Activated CD4-positive, alpha-beta T cell treated with anti-CD3 and anti-CD28 coated beads, Interleukin-2, amount 10 ng/mL, durations not matched to agents 24 days and 14 days (primary cell): Measurements from ENCODE around the gene ZBTB16. TPM values are rescaled to one million over a fixed set of nuclear protein-coding genes. Genes with fewer than 3 reads are reported as not detected.

ENCODE experiments used
- DNase-seq: peaks from one replicate; pipeline ENCODE4 v3.0.0; 2022
- H3K27ac Mint-ChIP-seq: one replicate; pipeline ENCODE4 v1.8.0; 2022; ENCODE audit warnings: mild to moderate bottlenecking, mixed read lengths
- H3K27me3 Mint-ChIP-seq: one replicate; pipeline ENCODE4 v1.8.0; 2022; ENCODE audit warnings: mixed read lengths
- H3K36me3 Mint-ChIP-seq: one replicate; pipeline ENCODE4 v1.8.0; 2022; ENCODE audit warnings: low read depth, mild to moderate bottlenecking, mixed read lengths
- H3K4me1 Mint-ChIP-seq: one replicate; pipeline ENCODE4 v1.8.0; 2021; ENCODE audit warnings: mixed read lengths
- H3K4me3 Mint-ChIP-seq: one replicate; pipeline ENCODE4 v1.8.0; 2022; ENCODE audit warnings: mild to moderate bottlenecking, moderate library complexity, mixed read lengths
- H3K9me3 Mint-ChIP-seq: one replicate; pipeline ENCODE4 v1.8.0; 2021; ENCODE audit warnings: mixed read lengths
- intact Hi-C: fragments of 100-400 bp; cut with micrococcal nuclease; formaldehyde crosslinking; loops from one replicate; pipeline ENCODE4 v1.15.1; 2023
- total RNA-seq: library from RNA; stranded (reverse); gene quantifications from 2 replicates; pipeline ENCODE4 v1.2.3, GENCODE V29; 2022

ZBTB16 gene
- total RNA-seq, 1 donor from 2014 or later: 3.8 TPM

DNA sequence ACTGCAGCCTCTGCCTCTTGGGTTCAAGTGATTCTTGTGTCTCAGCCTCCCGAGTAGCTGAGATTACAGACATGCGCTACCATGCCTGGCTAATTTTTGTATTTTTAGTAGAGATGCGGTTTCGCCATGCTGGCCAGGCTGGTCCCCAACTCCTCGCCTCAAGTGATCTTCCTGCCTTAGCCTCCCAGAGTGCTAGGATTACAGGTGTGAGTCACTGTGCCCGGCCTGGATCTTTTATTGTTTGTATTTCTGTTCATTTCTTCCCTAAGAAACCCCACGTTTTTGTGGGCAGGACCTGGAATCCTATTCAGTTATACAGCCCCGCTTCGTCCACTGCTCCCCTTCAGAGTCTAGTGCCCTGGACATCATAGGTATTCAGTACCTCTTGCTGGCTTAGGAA is 28.7 kb downstream of the ZBTB16 start:
- peaks cover 21% of the 10 kb centered on the region for H3K4me1 Mint-ChIP-seq
- intact Hi-C loops: no loop called here
- H3K36me3 Mint-ChIP-seq: peaks cover 3% of the 10 kb centered on the region

DNA sequence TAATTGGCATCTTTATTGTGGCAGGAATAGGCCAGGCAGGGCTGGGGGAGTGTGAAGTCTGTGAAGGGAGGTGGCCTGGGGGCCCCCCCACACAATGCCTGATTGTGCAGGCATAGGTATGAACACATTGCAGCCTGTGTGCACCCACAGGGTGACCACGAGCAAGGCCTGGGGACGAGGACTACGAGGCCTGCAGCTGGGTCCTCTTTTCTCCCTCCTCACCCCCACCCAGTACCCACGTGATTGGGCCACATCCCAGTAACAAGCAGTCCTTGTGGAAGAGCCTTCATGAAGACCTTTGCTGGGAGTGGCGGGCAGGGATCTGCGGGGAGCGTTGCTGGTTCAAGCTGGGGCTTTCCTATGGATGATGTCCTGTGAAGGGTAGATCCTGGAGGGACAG is 29.3 kb downstream of the ZBTB16 start:
- Mint-ChIP-seq H3K9me3 (no peaks in the 10 kb centered on the region), H3K4me3 (no peak overlapping the region), H3K4me1 (peaks cover 19% of the 10 kb centered on the region), H3K36me3 (peaks cover 3% of the 10 kb centered on the region), H3K27ac (no peak overlapping the region), H3K27me3 (peaks cover 10% of the 10 kb centered on the region)
- intact Hi-C loops: no loop called here
- DNase-seq: no peak

More for the DNA sequence above, 28.7 kb downstream of the ZBTB16 start:
- H3K4me3 Mint-ChIP-seq: no peak overlapping the region
- H3K9me3 Mint-ChIP-seq: no peaks in the 10 kb centered on the region
- peaks cover 15% of the 10 kb centered on the region for H3K27me3 Mint-ChIP-seq
- no peak for DNase-seq
- no peak overlapping the region for H3K27ac Mint-ChIP-seq

DNA sequence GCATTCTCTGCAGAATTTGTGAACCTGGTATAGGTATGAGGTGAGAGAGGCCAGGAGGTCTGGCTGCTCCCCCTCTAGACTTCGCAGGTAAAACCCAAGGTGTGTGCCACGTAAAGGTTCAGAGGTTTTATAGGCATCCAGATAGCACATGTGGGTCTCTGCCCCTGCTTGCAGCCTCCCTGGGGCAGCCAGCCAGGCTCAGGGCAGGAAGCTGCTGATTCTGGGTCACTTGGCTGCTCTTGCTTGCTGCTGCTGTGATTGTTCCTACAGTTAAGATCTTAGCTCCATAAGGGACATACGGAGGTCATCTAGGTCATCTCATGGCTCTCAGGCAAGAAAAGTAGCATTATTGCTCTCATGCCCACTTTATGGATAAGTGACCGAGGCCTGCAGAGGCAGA is 30.2 kb downstream of the ZBTB16 start:
- intact Hi-C loops: no loop called here
- Mint-ChIP-seq H3K4me3 (no peak overlapping the region), H3K27me3 (peaks cover 2% of the 10 kb centered on the region), H3K27ac (no peak overlapping the region), H3K4me1 (peaks cover 18% of the 10 kb centered on the region), H3K36me3 (peaks cover 3% of the 10 kb centered on the region), H3K9me3 (no peaks in the 10 kb centered on the region)
- DNase-seq: no peak

DNA sequence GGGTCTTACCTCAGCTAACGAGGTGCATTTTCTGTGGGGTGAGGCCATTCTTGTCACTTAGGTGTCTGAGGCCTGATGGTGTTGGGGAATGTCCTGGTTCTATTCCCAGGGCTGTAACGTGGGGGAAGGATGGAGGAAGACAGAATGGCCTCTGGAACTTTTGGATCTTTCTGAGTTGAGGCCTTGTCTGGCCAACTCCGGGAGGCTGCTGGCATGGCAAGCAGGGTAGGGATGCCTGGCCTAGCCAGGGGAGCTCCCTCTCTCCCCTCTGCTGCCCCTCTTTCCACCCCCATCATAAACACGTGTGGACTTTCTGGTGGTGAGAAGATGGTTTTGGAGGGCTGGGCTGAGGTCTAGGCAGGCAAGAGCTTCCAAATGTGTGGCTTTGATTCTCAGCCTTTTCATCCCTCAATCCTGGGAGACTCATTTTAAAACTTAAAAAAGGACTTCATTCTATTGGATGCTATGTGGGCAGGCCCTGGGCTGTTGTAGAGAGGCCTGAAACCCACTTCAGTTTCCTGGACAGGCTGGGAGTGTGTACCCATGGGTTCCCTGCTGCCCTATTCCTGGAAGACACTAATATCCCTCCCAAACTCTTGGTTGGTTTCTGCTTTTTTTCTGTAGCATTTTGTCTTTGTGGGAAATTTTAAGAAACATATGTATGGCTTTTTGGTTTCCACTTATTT is 30.9 kb downstream of the ZBTB16 start:
- Mint-ChIP-seq H3K4me1 (peaks cover 17% of the 10 kb centered on the region), H3K27me3 (peaks cover 1% of the 10 kb centered on the region), H3K36me3 (peaks cover 3% of the 10 kb centered on the region), H3K9me3 (no peaks in the 10 kb centered on the region), H3K4me3 (no peak overlapping the region), H3K27ac (no peak overlapping the region)
- intact Hi-C loops: no loop called here
- no peak for DNase-seq

DNA sequence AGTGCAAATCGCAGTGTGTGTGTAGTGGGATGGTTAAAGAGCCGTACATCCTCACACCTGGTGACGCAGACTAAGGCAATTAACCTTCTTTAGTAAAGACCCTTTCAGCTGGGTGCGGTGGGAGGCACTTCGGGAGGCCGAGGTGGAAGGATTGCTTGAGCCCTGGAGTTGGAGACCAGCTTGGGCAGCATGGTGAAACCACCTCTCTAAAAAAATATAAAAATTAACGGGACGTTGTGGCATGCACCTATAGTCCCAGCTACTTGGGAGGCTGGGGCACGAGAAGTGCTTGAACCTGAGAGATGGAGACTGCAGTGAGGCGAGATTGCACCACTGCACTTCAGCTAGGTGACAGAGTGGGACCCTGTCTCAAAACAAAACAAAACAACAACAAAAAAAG is 31.5 kb downstream of the ZBTB16 start:
- H3K27ac Mint-ChIP-seq: no peak overlapping the region
- peaks cover 14% of the 10 kb centered on the region for H3K4me1 Mint-ChIP-seq
- H3K27me3 Mint-ChIP-seq: peaks cover 2% of the 10 kb centered on the region
- intact Hi-C loops: no loop called here
- peaks cover 3% of the 10 kb centered on the region for H3K36me3 Mint-ChIP-seq
- DNase-seq: no peak
- no peaks in the 10 kb centered on the region for H3K9me3 Mint-ChIP-seq
- no peak overlapping the region for H3K4me3 Mint-ChIP-seq

DNA sequence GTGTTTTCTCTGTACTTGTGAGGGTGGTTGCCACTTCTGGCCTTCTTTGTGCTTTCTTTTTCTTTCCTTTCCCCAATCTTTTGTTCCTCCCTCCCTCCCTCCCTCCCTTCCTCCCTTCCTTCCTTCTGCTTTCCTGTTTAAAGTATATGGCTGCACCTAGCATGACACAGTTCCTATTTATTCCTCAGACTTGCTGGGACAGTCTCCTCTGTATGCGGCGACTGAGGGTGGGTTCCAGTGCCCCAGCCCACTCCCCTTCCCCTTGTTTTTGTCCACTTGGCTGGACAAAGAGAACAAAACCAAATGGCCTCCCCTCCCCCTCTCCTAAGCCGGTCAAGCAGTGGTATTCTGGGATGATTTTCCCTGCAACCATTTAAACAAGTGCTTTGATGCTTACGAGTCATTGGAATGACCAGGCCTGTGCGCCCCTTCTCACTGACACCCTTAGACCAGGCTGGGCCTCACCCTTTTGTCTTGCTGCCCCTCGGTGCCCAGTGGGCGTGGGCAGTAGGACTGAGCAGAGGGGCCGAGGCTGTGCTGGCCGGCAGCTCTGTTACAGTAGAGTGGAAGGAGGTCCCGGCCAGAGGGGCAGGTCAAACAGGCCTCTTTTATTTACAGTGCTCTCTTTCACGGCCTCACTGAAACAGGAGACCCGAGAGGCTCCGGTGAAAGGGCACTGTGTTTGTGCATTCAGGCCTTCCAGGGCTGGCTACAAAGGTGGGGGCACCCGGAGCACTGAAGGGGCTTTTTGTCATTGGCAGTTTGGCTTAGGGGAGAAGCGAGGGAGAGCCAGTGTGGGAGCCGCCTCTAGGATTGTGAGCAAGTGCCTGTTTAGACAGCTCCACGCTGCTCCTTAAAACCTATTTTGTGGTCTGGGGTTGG is 32.2 kb downstream of the ZBTB16 start:
- no peak overlapping the region for H3K27ac Mint-ChIP-seq
- no peak overlapping the region for H3K4me3 Mint-ChIP-seq
- H3K4me1 Mint-ChIP-seq: peaks cover 10% of the 10 kb centered on the region
- no peak for DNase-seq
- H3K36me3 Mint-ChIP-seq: peaks cover 3% of the 10 kb centered on the region
- peaks cover 7% of the 10 kb centered on the region for H3K27me3 Mint-ChIP-seq
- intact Hi-C loops: no loop called here
- H3K9me3 Mint-ChIP-seq: no peaks in the 10 kb centered on the region

DNA sequence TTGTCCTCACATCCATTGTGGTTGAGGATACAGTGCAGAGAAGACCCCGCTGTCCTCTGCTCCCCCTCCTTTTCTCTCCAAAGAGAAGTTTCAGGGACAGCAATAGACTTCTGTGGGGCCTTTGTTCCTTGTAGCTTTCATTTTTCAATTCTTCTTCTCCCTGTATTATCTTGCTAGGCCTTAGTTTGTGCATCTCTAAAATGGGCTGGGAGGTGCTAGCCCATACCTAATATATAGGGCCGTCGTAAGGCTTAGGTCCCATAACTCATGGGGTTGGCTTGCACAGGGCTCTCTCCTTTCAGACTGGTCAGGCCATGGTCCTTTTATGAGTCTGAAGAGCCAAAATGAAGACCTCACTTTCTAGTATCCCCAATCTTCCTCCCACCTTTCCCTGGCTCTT is 33.0 kb downstream of the ZBTB16 start:
- no peak for DNase-seq
- no peaks in the 10 kb centered on the region for H3K9me3 Mint-ChIP-seq
- no peaks in the 10 kb centered on the region for H3K36me3 Mint-ChIP-seq
- intact Hi-C loops: no loop called here
- H3K27ac Mint-ChIP-seq: no peak overlapping the region
- H3K27me3 Mint-ChIP-seq: peaks cover 10% of the 10 kb centered on the region
- H3K4me3 Mint-ChIP-seq: no peak overlapping the region
- H3K4me1 Mint-ChIP-seq: peaks cover 4% of the 10 kb centered on the region

DNA sequence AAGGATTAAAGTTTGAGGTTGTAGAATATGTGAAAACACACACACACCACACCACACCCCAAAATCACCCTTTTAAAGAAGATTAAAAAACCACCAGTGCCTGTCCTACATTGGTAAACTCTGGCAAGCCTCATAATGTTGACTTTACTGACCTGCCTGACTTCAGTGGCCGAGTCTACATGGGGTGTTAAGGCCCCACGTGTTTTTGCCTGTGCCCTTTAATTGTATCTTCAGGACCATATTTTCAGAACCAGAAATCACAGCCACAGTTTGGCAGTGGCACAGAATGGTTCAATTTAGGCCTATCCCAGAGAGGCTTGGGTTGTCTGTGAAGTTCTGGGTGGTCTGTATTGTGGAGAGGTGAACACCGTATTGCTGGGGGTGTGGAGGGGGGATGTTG is 33.4 kb downstream of the ZBTB16 start:
- Mint-ChIP-seq H3K27me3 (peaks cover 14% of the 10 kb centered on the region), H3K9me3 (no peaks in the 10 kb centered on the region), H3K4me1 (peaks cover 2% of the 10 kb centered on the region), H3K36me3 (no peaks in the 10 kb centered on the region), H3K27ac (no peak overlapping the region), H3K4me3 (no peak overlapping the region)
- intact Hi-C loops: no loop called here
- no peak for DNase-seq

DNA sequence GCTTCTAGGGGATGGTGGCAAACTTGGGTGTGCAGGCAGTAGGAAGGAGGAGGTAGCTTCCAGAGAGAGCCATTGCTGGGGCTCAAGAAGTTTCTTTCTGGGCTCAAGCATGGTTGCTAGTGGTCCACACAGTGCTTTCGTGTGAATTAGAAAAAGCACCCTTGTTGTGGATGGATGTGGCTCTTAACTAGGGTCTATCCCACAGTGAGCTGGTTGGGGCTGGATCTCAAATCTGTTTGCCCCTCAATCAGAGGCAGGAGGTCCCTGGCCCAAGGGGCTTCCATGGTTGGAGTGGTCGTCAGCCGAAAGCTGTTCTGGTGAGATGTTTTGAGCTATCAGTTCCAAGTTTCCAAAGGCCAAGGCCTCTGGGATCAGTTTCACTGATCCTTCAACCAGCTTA is 35.0 kb downstream of the ZBTB16 start:
- H3K36me3 Mint-ChIP-seq: no peaks in the 10 kb centered on the region
- no peaks in the 10 kb centered on the region for H3K9me3 Mint-ChIP-seq
- intact Hi-C loops: no loop called here
- H3K4me1 Mint-ChIP-seq: peaks cover 4% of the 10 kb centered on the region
- H3K27me3 Mint-ChIP-seq: peaks cover 17% of the 10 kb centered on the region
- no peak overlapping the region for H3K27ac Mint-ChIP-seq
- DNase-seq: no peak
- no peak overlapping the region for H3K4me3 Mint-ChIP-seq

DNA sequence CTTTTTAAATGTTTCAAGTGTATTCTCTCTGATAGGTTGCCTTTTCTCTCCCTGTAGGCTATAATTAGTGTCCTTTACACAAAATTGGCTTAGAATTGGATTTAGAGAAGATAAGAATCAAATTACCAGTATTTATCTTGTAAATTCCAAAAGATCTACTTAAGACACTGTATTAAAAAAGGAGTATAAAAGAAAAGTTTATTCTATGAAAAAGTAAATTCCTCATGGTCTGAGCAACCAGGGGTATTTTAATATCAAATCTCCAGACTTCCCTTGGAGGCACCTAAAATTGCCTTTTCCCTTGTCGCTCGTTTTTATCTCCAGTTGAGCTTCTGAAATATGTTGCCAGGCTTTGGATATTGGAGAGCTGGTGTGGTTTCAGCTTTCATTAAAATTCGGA is 36.4 kb downstream of the ZBTB16 start:
- Mint-ChIP-seq H3K9me3 (no peaks in the 10 kb centered on the region), H3K4me3 (no peak overlapping the region), H3K27me3 (peaks cover 26% of the 10 kb centered on the region), H3K27ac (no peak overlapping the region), H3K4me1 (peaks cover 5% of the 10 kb centered on the region), H3K36me3 (no peaks in the 10 kb centered on the region)
- no peak for DNase-seq
- intact Hi-C loops: no loop called here

DNA sequence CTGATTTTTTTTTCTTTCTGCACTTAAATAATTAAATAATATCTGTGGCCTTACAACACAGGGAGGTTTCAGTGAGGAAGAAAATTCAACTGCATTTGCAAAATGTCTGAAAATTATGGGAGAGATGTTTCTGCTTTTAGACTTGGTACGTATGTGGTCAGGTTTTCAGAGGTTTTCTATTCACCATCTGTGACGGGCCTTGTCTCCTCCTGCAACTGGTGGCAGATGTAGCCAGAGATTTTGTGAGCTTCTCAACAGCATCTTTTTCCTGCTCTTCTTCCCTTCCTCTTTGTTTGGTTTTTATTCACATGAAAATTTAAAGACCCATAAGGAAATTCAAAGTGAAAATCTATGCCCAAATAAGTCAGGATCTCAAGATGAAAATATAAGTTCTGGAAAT is 38.3 kb downstream of the ZBTB16 start:
- Mint-ChIP-seq H3K27ac (no peak overlapping the region), H3K36me3 (no peaks in the 10 kb centered on the region), H3K9me3 (no peaks in the 10 kb centered on the region), H3K4me3 (no peak overlapping the region), H3K4me1 (peaks cover 12% of the 10 kb centered on the region), H3K27me3 (peaks cover 26% of the 10 kb centered on the region)
- intact Hi-C loops: no loop called here
- DNase-seq: no peak

DNA sequence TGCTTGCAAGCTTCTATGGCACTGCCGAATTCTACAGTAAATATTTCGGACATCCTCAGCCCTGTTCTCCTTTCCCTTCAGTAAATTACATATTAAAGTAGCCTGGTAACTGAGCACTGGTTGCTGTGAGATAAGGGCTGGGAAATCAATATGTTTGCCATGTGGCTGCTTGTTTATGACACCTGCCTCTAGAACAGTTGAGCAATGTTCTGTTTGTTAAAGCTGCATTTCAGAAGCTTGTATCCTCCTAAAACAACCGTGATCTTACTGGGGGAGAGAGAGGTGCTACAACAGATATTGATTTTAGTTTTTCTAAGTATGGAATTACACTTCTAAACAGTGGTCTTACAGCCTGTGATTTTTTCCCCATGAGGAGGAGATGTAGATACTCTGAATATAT is 39.4 kb downstream of the ZBTB16 start:
- no peak overlapping the region for H3K4me3 Mint-ChIP-seq
- DNase-seq: no peak
- H3K27ac Mint-ChIP-seq: no peak overlapping the region
- no peaks in the 10 kb centered on the region for H3K36me3 Mint-ChIP-seq
- H3K9me3 Mint-ChIP-seq: no peaks in the 10 kb centered on the region
- intact Hi-C loops: no loop called here
- peaks cover 23% of the 10 kb centered on the region for H3K4me1 Mint-ChIP-seq
- H3K27me3 Mint-ChIP-seq: peaks cover 26% of the 10 kb centered on the region

DNA sequence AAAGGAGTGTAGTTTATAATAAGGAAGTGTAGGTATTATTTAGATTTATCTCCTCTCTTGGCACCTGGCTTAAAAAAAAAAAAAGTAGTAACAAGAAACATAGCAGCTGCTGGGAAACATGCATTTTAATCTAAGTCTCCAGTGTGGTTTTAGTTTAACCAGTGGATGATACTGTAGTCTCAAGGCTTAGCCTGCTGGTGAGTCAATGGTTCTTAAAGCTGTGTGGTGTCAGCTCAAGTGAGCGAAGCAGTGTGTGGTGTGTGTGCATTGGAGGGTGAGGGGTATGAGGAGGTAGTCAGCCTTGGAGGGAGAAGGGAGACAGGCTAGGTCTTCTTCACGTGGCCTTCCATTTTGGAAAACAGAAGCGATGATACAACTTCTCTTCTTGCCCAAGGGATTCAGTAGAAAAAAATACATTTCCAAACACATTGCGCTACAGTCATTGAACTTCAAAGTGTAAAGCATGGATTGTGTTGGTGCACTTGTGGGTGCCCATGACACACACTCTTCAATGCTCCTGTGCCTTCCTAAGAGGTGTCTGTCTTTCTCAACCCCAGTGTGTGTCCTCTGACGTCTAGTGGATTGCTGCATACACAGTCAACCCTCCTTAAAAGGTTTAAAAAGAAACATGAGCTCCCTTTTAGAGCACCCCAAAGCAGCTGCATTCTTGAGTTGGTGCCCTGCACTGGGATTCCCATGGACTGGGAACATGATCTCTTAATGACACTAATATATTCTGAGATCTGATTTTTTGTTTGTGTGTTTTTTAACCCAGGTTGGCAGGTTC is 40.1 kb downstream of the ZBTB16 start:
- Mint-ChIP-seq H3K9me3 (no peaks in the 10 kb centered on the region), H3K27ac (no peak overlapping the region), H3K4me3 (no peak overlapping the region), H3K27me3 (peaks cover 26% of the 10 kb centered on the region), H3K4me1 (peaks cover 29% of the 10 kb centered on the region), H3K36me3 (no peaks in the 10 kb centered on the region)
- intact Hi-C loops: no loop called here
- no peak for DNase-seq
